Peyer's patch (tissue), 4 donors: ENCODE results near the gene CARD14.

Experiments
- POLR2A ChIP-seq, 2 donors: fragments of 450-650 bp; IDR thresholded peaks; one replicate each; pipeline ENCODE4 v1.5.1; 2017; ENCODE audit warnings: antibody characterized with exemption in 2 of 2, mild to moderate bottlenecking in 2 of 2, moderate library complexity in 2 of 2
- TF ChIP-seq, protein P1 (sequence below), 6 experiments: fragments of 450-650 bp in 4 of 6; fragments of 200-600 bp in 2 of 6; sonication (generic) in 1 of 6; IDR thresholded peaks; one replicate each; pipeline ENCODE4 v1.5.1; 2017 to 2019; ENCODE audit warnings: antibody characterized with exemption in 6 of 6, mild to moderate bottlenecking in 3 of 6, moderate library complexity in 1 of 6

DNA sequence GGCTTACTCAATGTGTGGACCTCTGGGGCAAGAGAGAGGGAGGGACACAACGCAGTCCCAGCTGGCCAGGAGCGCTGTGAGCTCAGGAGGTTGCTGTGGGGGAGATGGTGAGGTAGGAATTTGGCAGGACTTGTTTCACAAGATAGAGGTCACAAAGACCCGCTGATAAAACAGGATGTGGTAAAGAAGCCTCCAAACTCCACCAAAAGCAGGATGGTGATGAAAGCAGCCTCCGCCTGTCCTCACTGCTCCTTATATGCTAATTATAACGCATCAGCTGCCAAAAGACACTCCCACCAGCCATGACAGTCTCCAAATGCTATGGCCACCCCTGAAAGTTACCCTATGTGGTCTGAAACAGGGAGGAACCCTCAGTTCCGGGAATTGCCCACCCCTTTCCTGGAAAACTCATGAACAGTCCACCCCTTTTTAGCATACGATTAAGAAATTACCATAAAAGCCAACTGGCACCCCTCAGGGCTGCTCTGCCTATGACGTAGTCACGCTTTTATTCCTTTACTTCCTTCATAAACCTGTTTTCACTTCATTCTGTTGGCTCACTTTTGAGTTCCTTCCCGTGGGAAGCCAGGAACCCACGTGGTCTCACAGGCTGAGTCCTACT, 17.6 kb upstream of the CARD14 start:
- TF ChIP-seq, protein P1, sequence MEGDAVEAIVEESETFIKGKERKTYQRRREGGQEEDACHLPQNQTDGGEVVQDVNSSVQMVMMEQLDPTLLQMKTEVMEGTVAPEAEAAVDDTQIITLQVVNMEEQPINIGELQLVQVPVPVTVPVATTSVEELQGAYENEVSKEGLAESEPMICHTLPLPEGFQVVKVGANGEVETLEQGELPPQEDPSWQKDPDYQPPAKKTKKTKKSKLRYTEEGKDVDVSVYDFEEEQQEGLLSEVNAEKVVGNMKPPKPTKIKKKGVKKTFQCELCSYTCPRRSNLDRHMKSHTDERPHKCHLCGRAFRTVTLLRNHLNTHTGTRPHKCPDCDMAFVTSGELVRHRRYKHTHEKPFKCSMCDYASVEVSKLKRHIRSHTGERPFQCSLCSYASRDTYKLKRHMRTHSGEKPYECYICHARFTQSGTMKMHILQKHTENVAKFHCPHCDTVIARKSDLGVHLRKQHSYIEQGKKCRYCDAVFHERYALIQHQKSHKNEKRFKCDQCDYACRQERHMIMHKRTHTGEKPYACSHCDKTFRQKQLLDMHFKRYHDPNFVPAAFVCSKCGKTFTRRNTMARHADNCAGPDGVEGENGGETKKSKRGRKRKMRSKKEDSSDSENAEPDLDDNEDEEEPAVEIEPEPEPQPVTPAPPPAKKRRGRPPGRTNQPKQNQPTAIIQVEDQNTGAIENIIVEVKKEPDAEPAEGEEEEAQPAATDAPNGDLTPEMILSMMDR (IDR thresholded peaks at IDR 0.05), result no peak
- TF ChIP-seq POLR2A (IDR thresholded peaks at IDR 0.05), result no peak
